GM19043 (cell line): ENCODE results near the gene STXBP5.
"Not testable (repeated sequence)": the region's sequence is repeated elsewhere in the genome, so short reads cannot be mapped to it uniquely, and the experiment has no call there.

Experiments used
- ATAC-seq: cut with Tn5 transposase; IDR thresholded peaks from one replicate; pipeline ENCODE4 v1.9.1; 2021; ENCODE audit warnings: low read depth; ENCODE audit not compliant: unreplicated experiment

STXBP5 gene

DNA sequence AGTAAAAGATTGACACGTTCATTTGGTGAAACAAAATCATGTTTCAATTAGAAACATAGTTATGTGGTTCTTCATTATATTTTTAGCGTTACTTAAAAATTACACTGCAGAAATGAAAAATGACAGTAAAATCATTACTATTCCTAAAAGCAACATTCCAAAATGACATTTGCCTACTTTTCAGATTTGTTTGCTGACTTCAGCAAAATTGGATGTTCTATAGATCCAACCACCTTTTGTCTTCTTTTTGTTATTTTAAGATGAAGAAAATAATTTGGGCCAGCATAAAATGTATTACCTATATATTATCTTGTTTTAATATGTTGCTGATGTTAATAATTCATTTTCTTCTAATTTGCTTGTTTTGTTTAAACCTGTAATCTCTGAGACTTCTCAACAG is 30.5 kb downstream of the STXBP5 start:
- no peak for ATAC-seq

DNA sequence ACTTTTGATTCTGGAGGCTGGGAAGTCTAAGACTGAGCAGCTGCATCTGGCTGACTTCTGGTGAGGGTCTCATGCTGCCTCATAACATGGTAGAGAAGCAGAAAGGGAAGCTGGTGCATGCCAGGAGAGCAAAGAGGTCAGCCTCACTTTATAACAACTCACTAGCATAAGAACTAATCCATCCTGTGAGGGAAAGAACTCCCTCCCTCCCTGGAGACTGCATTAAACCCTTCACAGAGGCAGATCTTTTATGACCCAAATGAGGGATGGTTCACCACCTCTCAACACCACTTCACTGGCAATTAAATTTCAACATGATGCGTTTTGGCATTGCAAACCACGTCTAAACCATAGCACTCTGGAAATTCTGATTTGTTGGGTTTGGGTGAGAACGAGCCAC is 33.9 kb downstream of the STXBP5 start:
- ATAC-seq = no peak

DNA sequence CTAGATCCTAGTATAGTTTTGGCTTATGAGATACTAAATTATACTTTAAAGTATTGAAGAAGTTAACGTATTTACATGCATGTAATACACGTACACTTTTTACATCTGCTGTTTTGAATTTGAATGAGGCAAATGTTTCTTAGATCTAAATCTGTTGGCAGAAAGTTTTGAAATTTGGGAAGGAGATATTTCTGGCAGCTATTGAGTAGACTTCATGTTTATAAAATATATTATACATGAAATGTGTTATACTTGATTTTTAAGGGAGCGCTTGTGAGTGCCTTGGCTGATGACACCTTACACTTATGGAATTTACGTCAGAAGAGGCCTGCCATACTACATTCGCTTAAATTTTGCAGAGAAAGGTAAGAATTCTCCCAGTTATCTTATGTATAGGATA is 34.7 kb downstream of the STXBP5 start:
- ATAC-seq = no peak

DNA sequence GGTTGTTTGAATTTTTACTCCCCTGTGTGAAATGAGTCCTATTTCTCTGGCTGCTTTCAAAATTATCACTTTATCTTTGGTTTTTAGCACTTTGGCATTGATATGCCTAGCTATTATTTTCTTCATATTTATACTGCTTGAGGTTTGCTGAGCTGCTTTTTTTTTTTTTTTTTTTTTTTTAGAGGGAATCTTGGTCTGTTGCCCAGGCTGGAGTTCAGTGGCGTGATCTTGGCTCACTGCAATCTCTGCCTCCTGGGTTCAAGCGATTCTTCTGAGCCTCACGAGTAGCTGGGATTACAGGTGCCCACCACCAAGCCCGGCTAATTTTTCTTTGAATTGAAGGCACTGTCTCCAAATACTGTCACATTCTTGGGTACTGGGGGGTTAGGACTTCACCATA is 40.6 kb downstream of the STXBP5 start:
- no peak for ATAC-seq

DNA sequence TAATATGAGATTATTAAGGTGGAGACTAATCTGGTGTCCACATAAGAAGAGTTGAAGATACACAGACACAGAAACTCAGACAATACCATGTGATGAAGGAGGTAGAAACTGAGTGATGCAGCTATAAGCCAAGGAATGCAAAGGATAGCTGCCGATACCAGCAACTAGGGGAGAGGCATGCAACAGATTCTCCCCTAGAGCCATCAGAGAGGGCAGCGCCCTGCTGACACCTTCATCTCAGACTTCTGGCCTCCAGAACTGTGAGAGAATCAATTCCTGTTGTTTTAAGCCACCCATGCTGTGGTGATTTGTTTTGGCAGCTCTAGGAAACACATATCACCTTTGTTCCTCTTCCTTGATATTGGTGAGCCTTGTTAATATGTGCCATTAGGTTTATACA is 41.5 kb downstream of the STXBP5 start:
- ATAC-seq = no peak

DNA sequence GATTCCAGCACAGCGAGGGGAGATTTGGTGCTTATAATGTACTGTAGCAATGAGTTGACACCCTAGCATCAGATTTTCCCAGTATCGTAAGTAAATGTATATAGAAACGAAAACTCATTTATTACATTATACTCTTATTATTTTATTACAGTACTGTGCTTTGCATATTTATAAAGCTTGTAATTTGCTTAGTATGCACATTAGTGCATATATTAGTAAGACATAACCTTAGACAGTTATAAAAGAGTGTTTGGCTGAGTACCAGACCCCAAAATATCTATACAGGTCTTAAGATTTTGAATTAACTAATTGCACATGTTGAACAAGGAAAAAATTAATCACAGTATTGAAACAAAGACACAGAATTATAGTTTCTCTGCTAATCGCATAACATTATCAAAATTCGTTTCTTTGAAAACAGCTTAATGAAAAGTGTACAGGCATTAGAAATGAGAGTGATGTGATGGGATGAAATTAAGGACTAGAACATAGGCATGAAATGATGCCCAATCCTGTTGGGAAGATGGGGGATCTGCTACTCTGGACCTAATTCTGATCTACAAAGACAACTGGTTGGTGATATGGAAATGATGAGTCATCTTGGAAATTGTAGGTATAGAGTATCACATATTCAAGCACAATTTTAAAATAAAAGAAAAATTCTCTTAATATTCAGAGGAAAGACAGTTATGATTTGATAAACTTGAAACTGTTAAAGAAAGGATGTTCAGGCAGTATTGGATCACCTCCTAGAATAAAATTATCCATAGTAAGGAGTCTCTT is 42.8 kb downstream of the STXBP5 start:
- no peak for ATAC-seq

DNA sequence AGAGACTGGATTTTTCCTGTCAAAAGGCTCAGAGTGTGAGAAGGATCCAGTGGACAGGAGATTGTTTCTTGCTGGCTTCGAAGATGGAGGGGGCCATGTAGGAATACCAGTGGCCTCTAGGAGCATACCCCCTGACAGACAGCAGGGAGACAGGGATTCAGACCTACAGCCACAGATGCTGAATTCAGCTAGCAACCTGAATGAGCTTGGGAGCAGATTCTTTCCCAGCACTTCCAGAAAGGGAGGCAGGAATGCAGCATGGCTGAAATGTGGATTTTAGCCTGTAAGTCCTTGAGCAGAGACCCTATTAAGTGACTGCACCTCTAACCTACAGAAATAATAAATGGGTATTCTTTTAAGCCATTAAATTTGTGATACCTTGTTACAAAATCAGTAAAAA is 44.6 kb downstream of the STXBP5 start:
- no peak for ATAC-seq

DNA sequence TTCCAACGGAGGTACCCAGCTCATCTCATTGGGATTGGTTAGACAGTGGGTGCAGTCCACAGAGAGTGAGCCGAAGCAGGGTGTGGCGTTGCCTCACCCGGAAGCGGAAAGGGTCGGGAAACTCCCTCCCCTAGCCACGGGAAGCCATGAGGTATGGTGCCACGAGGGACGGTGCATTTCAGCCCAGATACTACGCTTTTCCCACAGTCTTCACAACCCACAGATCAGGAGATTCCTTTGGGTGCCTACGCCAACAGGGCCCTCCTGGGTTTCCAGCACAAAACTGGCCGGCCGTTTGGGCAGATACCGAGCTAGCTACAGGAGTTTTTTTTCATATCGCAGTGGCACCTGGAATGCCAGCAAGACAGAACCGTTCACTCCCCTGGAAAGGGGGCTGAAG is 46.9 kb downstream of the STXBP5 start:
- ATAC-seq = no peak

DNA sequence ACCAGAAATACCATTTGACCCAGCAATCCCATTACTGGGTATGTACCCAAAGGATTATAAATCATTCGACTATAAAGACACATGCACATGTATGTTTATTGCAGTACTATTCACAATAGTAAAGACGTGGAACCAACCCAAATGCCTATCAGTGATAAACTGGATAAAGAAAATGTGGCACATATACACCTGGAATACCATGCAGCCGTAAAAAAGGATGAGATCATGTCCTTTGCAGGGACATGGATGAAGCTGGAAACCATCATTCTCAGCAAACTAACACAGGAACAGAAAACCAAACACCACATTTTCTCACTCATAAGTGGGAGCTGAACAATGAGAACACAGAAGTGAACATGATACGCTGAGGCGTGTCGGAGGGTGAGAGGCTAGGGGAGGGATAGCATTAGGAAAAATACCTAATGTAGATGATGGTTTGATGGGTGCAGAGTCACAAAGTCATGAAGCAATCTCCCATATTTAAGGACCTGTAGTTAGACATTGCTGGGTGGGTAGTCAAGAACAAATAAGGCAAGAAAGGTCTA is 50.8 kb downstream of the STXBP5 start:
- ATAC-seq = not testable (repeated sequence)

DNA sequence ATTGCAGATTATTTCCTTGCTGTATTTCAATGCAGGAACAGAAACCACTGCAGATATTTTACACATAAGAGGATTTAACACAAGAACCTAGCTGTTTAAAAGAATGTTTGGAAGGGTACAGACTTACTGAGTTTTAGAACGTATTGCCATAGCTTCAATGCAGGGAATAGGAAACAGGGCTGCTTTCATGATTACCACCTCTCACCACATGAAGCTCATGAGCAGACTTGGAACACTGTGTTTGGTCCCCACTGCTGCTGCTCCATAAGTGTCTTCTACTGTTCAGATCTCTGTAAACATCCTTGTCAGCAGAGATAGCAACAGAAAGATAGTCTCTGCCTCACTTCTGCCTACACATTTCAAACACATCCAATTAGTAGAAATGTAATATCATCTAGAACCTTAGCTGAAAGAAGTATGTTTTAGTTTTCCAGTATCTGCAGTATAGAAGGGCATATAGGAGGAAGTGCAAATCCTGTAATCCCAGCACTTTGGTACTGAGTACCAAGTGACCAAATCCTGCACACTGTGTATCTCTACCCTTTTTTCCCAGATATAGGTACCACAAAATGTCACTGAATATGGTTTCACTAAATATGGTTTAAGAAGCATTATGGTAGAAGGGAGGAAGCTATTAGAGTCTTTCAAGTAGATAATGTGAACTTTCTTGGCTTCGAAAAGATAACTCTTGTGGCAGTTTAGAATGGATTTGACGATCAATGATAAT is 51.9 kb downstream of the STXBP5 start:
- no peak for ATAC-seq

DNA sequence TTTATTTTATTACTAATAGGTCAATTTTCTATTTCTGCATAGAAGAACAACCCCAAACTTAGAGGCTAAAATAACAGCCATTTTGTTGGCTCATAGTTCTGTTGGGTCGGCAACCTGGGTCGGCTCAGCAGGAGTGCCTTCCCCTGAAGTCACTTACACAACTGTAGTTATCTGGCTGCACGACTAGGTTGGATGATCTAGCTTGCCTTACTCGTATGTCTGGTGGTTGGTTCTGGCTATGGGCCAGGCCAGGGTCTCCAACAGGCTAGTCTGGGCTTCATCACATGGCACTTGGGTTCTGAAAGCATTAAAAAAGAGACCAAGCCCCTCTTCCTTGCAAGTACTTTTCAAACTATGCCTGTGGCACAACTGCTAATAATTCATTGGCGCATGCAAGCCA is 53.5 kb downstream of the STXBP5 start:
- no peak for ATAC-seq

DNA sequence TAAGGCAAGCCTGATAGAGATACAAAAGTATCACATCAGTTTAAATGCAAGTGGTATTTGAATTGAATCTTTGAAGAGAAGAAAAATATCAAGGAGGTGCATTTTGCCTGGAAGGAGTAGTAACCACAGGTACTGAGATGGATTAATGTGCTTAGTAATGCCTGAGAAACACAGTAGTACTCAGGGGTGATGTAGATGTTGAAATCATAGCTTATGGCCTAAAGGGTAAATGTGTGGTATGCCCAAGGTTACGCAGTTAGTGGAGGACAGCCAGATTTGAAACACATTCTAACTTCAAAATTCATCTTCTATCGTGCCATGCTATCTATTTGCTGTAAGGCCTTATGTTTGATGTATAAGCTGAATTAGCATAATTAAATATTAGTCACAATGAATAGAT is 55.9 kb downstream of the STXBP5 start:
- no peak for ATAC-seq

DNA sequence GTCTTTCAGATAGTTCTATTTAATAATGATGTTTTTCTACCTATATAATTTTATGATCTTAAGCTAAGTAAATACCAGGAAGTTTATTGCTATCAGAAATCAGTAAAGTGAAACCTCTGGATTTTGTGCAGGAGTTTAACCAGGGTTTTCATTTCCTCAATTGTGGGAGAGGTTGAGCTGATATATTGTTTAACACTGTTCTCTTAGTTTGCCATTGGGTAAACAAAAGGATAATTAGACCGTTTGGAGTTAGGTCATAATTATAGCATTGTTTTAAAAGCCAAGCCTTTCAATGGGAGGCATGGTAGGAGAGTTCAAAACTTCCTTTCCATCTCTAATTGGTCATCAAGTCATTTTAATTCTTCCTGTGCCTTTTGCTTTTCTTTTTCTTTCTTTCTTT is 58.7 kb downstream of the STXBP5 start:
- no peak for ATAC-seq

DNA sequence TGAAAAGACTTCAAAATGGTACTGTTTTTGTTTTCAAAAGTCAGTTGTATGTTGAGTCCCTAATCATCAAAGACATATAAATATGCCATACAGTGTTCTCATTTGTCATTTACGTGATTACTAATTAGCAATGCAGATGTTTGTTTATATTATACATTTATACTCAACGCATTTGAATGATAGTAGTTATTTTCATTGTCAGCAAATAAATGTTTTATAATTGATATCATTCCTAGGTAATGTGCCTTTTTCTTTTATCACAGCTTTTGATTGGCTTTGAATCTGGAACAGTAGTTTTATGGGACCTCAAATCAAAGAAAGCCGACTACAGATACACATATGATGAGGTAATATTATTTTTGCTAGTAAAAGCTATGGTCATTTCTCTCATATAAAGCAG is 62.6 kb downstream of the STXBP5 start:
- no peak for ATAC-seq

DNA sequence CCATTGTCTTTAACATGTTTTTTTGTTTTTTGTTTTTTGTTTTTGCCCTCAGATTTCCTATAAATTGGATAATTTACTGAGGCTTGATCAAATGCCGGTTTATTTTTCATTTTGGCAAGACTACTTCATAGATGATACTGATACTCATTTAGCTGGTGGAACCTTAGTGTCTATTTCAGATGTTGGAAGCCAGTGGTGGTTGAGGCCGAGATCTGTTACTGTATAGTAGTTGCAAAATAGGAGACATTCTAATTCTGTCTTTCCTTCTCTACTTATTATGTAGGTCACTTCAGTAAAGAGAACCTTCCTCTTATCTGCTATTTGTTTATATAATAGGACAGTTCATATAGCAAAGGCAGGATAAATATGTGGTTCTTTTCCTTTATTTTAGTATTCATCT is 63.4 kb downstream of the STXBP5 start:
- no peak for ATAC-seq

DNA sequence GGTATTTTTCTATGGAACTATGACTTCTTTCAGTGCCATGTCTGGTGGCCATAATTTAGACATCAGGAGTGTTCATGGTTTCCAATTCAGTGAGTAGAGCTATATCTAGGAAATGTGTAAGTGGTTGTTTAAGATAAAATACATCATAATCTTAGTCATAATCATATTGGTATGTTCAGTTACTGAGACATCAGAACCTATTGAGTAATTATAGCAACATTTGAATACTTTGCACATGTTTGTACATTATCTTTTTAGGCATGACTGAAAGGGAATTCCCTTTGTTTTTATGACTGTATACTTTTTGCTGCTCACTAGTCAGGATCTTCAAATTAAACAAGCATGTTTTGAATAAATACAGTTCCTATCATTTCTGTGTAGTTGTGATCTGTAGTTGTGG is 64.0 kb downstream of the STXBP5 start:
- ATAC-seq = no peak

DNA sequence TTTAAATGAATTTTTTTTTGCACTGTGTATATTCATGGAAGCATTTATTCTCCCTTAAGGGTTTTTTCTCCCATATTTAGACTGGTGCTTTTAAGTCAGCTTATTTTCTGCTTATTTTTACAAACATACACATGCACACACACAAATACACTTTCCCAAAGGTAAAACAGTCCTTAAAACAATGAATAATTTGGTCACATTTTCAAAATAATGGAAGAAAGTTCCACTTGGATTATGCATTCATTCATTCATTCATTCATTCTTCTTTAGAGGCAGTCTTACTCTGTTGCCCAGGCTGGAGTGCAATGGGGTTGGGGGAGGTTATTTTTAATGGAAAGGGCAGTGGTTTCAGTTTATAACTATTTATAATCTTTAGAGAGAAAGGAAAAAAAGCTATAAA is 69.8 kb downstream of the STXBP5 start:
- ATAC-seq = no peak

DNA sequence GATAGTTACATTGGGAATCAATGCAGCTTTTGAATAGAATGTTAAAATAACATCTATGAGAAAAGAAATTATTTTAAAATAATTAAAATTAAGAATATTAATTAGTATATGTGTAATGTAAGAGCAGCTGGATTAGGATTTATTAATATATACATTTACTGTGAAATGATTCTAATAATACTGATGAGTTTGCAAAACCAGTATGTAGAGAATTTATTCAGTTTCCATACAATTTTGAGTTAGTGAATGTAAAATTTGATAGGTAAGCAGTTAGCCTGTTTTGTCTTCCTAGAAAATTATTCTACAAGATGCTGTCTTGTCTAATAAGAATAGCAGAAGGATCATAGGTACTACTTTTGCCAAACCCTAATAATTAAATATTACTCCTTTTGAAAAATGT is 70.6 kb downstream of the STXBP5 start:
- ATAC-seq = no peak

DNA sequence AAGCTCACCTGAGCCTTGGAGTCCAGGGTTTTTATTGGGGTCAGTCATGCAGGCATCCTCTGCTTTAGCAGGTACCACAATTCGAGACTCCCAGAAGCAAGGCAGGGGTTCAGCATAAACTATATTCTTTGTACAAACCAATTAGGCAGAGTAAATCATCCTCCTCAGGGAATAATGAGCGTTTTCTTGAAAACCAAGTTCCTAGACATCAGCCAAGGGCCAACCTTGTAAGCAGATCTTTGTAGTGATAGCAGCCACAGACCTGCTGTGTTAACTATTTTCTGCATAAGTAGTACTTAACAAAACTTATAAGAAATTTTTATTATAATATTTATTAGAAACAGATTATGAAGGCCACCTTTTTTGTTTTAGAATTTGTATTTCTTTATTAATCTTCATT is 74.7 kb downstream of the STXBP5 start:
- ATAC-seq = no peak

DNA sequence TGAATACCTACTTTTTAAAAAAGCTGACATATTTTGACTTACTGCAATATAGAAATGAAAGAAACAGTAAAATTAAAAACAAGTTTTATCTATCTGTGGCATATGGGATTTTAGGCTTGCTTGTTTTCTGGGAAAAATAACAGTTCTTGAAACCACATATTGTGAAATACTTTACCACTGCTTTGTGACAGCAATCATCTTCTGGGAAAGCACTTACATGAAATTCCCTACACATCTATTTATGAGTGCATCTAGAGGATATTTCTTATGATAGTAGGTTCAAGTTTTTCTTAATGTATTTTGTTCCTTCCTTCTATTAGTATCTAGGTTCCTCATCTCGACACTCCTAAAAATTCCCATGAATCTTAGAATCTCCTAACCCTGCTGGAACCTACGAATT is 75.2 kb downstream of the STXBP5 start:
- ATAC-seq = no peak

DNA sequence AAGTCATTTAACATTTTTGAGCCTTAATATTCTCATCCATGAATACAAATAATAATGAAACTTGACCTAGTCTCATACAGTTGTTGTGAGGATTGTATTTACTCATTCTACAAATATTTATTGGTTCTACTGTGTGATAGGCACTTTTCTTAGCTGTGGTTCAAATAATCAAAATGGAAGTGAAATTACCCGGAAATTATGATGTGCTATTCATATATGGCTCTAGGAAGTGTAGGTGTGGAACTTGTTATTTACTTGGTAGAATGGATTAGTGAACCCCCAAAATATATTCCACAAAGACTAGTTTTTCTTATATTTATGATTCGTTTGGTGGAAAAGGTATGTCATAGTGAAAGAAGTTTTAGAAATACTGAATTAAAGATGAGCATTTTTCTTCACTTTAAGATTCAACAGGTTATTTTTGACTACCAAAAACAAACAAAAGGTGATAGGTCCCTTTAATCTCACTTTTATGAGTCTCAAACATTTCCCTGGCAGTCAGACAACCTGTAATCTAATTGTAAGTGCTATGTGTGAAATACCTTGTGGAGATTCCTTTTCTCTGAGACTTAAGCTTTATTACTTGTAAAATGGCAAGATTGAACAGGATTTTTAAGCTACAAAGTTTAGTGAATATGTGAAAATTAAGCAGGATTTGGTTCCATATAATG is 77.8 kb downstream of the STXBP5 start:
- no peak for ATAC-seq

DNA sequence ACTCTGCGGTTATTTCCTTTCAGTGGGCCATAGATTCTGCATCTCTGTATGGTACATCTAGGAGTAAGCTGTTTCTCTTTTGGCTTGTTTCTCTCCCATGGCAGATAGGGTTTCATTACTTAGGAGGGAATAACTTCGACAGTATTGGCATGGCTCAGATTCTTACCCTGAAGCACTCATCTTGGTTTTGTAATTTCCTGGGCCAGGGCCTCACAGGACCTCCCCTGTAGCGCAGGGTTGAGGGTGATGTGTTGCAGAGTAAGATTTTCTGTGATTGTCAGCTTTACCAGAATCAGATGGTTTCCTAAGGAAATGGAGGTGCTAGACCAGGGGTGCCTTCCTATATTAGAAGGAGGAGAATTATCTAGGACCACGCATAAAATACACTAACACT is 78.3 kb downstream of the STXBP5 start:
- ATAC-seq = no peak
